GM21381 (cell line): ENCODE results near the gene FAM81A.
A peak's percentile ranks its signal among the peaks of the same experiment; 100 is the strongest.
"Not testable (repeated sequence)": the region's sequence is repeated elsewhere in the genome, so short reads cannot be mapped to it uniquely, and the experiment has no call there.

ENCODE experiments used
- ATAC-seq: cut with Tn5 transposase; IDR thresholded peaks from one replicate; pipeline ENCODE4 v1.9.1; 2021; ENCODE audit warnings: mild to moderate bottlenecking, moderate library complexity; ENCODE audit not compliant: unreplicated experiment

Gene FAM81A

DNA sequence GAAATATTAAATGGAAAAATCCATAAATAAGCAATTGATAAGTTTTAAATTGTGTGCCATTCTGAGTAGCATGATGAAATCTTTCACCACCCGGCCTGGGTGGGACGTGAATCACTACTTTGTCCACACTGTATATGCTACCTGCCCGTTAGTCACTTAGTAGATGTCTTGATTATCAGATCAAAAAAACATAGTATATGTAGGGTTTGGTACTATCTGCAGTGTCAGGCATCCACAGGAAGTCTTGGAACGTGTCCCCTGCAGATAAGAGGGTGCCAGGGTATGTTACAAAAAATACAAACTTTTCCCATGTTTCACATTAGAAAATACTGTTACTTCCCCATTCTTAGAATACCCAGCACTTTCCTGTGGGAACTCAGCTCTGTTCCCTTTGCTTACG lies 35.2 kb downstream of the FAM81A start:
- ATAC-seq = no peak

DNA sequence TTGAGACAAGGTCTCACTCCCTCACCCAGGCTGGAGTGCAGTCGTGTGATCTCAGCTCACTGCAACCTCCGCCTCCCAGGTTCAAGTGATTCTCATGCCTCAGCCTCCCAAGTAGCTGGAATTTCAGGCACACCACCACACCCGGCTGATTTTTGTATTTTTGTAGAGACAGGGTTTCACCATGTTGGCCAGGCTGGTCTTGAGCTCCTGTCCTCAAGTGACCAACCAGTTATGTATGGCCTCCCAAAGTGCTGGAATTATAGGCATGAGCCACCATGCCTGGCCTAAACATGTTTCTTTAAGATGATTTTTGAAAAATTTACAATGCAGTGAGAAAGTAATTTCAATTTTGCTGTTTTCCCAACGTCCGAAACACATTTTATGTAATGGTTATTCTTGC lies 37.2 kb downstream of the FAM81A start:
- ATAC-seq = not testable (repeated sequence)

DNA sequence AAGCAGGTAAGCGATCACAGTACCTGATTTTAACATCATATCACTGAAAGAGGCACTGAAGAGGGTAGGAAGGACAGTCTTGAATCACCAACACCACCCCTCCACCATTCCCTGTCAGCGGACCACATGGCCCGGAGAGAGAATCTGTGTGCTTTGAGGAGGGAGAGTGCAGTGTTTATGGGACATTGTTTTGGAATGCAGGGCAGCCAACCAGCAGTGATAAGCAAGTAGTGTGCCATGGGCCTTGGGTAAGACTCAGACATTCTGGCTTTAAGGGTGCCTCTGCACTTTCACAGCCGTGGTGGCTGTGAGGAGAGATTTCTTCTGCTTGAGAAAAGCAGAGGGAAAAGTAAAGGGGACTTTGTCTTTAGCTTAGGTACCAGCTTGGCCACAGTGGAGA lies 46.4 kb downstream of the FAM81A start:
- no peak for ATAC-seq

DNA sequence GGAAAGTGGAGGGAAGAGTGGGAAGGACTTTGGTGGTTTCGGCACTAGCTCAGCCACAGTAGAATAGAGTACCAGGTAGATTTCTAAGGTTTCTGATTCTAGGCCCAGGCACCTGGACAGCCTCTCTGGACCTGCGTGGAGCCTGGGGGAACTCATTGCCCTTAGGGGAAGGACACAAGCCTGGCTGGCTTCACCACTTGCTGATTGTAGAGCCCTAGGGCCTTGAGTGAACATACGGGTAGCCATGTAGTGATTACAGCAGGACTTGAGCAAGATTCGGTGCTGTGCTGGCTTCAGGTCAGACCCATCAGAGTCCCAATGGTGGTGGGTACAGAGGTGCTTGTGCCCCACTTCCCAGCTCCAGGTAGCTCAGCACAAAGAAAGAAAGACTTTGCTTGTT lies 47.0 kb downstream of the FAM81A start:
- no peak for ATAC-seq

DNA sequence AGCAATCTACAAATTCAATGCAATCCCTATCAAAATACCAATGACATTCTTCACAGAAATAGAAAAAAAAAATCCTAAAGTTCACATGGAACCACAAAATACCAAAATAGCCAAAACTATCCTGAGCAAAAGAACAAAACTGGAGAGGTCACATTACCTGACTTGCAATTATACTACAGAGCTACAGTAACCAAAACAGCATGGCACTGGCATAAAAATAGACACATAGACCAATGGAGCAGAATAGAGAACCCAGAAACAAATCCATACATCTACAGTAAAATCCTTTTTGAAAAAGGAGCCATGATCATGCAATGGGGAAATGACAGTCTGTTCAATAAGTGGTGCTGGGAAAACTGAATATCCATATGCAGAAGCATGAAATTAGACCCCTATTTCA lies 51.5 kb downstream of the FAM81A start:
- ATAC-seq = not testable (repeated sequence)

DNA sequence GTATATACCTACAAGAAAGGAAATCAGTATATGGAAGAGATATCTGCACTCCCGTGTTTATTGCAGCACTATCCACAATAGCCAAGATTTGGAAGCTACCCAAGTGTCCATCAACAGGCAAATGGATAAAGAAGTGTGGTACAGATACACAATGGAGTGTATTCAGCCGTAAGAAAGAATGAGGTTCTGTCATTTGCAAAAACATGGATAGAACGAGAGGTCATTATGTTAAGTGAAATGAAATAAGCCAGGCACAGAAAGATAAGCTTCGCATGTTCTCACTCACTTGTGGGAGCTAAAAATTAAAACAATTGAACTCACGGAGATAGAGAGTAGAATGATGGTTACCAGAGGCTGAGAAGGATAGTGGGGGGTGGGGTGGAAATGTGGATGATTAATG lies 53.1 kb downstream of the FAM81A start:
- ATAC-seq = no peak

DNA sequence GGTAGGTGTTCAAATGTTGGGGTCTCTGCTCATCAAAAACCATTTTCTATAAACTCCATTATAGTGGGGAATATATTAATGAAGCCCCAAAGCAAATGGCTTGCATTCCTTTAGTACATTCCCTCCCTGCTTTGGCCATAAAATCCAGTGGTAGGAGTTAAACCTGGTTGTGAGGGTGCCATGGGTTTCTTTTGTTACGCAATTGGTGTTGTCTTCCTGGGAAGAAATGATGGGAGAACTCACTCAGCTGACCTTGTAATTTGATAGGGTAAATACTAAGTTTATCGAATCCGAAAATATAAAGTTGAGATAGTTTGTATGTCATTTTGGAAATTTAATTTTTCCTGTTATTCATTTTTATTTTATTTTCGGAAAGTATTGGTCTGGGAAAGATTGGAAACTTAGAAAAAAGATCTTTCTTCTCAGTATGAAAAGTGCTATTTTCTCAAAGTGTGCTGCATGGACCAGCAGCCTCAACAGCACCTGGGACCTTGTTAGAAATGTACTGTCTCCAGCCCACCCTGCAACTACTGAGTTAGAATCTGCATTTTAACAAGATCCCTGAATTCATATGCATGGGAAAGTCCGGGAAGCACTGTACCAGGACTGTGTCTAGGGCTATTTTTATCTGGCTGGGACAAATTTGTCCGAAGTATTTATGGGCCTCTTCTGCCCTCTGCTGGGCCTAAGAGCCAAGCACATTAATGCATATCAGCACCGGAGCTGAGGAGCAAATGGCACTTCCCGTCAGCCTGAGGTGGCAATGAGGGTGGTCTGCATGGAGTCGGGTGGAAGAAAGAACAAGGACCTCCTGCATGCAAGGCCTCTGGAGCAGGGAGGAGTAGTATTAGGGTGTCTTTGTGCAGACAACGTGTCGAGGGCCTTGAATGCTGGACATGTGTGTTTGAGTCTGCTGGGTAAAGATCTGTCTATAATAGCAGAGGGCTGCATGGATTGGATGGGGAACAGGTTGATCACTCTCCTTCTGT lies 54.7 kb downstream of the FAM81A start:
- no peak for ATAC-seq

DNA sequence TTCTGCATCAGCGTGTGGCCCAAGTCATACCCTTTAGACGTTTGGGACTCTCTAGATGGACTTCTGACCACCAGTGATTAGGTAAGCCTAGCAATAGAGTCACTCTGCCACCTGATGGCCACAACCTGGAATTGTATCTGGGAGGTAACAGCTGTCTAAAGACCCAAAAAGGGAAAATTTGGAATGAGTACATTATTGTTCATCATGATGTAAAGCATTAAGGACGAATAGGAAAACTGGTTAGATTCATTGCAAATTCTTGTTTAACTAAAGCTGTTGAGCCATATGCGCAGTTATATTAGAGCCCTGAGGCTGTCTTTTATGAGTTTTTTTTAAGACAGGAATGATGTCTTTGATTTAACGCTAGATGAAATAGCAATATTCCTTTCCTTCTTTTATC lies 63.6 kb downstream of the FAM81A start:
- no peak for ATAC-seq

DNA sequence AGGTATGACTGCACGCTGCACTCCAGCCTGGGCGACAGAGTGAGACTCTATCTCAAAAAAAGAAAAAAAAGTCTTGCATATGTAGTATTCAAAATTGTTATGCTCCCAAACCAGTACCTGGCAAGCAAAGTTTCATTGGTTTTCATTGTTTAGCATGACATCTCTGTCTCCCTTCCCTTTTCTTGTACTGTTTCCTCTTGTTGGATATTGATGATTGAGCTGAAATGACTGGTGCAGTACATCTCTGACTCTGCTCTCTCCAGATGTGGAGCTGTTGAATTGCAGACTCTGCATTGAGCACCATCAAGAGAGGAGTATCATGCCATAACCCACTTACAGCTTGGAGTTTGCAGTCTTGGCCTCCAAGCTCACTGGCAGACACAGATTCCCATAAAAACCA lies 77.2 kb downstream of the FAM81A start:
- no peak for ATAC-seq

DNA sequence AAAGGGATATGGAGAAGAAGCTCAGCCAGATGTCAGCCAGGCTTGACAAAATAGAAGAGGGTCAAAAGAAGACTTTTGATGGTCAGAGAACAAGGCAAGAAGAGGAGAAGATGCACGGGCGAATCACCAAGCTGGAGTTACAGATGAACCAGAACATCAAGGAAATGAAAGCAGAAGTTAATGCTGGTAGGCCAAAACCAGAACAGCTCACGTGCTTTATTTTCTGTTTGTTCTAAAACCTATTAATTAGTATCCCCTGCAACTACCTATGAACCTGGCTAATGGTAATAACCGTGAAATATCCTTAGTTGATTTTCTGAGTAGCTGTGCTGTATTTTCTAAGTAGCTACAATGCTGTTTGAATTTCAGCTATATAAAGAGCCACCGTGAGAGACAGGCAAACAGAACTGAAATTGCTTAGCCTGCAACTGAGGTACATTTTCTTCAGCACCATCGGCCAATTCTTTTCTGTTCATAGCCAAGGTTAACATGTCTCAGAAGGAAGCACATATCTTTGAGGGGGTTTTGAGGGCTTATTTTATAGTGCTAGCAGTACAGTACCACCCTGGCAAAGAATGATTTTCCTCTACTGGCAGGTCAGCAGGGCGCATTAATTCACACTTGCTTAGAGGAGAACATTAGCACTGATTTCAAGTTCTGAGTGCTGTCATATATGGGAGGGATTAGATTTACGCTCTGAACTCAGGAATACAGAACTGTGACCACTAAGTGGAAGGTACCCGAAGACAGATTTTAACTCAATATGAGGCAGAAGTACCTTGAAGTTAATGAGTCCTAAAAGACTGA lies 78.9 kb downstream of the FAM81A start:
- ATAC-seq = peak; percentile 50

DNA sequence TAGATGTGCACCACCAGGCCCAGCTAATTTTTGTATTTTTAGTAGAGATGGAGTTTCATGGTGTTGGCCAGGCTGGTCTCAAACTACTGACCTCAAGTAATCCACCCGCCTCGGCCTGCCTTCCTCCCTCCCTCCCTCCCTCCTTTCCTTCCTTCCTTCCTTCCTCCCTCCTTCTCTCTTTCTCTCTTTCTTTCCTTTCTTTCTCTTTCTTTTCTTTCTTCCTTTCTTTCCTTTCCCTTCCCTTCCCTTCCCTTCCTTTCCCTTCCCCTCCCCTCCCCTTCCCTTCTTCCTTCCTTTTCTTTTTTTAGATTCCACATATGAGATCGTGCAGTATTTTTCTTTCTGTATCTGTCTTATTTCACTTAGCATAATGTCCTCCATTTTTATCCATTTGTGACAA lies 81.3 kb downstream of the FAM81A start:
- no peak for ATAC-seq

DNA sequence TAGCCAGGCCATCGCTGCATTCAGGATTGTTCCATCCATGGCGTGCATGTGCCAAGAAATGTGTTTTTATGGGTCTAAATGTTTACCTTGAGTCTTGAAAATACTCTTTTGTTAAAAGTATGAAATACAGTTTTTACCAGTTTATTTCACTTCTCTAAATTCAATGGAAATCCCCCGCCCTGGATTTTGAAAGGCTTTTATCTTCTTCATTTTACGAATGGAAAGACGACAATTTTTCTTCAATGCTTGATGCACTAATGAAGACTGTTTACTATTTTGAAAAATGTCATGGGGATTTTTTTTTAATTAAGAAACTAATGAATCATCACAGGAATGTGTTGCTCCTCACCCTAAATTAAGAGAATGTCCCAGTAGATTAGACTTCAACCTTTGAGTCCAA lies 83.5 kb downstream of the FAM81A start:
- no peak for ATAC-seq

DNA sequence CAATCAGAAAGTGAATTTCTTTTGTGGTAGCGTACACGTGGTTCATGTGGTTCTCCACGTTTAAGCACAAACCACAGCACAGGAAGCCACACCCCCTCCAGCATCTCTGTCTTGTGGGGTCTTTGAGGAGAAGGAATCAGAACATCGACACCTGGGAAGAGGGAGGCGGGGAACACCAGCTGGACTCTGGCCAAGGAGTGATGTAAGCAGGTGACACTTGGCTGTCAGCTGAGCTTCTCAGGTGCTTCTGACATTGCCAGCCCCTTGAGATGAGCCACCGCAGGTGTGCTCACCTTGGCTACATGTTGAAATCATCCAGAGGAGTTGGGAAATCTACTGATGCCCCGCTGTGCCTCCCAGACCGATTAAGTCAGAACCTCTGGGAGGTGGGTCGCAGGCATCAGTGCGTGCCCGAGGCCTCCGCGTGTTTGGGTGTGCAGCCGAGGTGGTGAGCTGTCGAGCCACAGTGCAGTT lies 85.0 kb downstream of the FAM81A start:
- no peak for ATAC-seq

DNA sequence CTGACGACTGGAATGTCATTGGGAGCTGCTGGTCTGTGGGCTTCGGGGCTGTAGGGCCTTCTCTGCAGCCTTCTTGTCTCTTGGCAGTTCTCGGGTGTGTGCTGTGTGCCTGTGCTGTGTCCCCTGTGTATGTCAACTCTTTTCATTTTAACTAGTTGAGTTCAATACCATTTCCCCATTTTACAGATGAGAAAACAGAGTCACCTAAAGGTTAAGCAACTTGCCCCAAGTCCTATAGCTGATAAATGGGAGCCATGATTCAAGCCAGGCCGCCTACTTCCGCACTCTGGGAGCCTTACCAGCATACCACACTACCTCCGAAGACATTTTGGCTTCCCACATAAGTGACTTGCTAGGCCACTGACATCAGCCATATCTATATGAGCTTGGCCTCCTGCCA lies 85.7 kb downstream of the FAM81A start:
- no peak for ATAC-seq

DNA sequence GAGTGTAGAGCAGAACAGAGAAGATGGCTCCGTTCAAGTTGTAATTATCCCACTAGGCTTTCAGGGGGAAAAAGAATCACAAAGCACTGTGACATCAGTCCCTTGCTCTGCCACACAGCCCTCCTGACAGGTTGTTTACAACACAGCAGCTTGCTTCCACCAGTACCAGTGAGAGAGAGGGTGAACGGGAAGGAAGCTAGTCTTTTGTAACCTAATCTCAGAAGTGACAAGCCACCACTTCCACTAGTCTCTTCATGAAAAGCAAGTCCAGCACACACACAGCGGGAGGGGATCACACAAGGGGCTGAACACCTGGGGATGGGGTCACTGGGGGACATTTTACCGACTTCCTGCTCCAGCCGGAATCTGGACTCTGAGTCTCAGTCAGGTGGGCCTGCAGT lies 86.3 kb downstream of the FAM81A start:
- ATAC-seq = no peak

DNA sequence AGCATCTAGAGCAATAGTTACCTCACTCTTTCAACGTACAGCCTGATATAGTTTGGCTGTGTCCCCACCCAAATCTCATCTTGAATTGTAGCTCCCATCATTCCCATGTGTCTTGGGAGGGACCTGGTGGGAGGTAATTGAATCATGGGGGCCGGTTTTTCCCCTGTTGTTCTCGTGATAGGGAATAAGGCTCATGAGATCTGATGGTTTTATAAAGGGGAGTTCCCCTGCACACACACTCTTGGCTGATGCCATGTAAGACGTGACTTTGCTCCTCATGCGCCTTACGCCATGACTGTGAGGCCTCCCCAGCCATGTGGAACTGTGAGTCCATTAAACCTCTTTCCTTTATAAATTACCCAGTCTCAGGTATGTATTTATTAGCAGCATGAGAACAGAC lies 88.5 kb downstream of the FAM81A start:
- ATAC-seq = not testable (repeated sequence)

DNA sequence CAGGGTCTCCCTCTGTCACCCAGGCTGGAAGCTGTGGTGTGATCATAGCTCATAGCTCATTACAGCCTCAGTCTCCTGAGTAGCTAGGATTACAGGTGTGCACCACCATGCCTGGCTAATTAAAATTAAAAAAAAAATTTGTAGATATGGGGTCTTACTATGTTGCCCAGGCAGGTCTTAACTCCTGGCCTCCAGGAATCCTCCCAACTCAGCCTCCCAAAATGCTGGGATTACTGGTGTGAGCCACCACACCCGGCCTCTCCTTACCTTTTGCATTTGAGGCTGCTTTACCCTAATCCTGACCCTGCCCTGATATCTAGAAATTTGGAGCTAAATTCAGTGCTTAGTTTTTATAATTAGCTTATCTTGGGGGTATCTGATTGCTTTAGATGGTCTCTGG lies 90.4 kb downstream of the FAM81A start:
- no peak for ATAC-seq

DNA sequence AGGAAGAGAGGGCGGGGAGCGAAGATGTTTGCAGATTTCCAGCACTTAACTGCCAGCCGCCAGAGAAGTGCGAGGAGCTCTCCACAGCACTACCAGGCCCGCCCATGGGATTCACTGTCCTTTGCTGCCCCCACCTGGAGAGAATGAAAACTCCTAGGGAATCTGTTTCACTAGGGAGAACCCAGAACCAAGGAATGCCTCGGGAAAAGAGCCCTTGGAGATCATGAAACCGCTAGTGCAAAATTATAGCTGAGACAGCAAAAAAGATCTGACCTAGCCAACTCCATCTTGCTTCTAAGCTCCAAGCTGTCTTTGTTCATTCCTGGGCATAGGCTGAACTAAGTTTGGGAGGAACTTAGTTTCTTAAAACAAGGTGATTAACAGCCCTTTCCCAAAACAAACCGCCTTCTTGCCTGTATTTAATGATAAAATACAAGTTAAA lies 91.0 kb downstream of the FAM81A start:
- ATAC-seq = peak; percentile 53

DNA sequence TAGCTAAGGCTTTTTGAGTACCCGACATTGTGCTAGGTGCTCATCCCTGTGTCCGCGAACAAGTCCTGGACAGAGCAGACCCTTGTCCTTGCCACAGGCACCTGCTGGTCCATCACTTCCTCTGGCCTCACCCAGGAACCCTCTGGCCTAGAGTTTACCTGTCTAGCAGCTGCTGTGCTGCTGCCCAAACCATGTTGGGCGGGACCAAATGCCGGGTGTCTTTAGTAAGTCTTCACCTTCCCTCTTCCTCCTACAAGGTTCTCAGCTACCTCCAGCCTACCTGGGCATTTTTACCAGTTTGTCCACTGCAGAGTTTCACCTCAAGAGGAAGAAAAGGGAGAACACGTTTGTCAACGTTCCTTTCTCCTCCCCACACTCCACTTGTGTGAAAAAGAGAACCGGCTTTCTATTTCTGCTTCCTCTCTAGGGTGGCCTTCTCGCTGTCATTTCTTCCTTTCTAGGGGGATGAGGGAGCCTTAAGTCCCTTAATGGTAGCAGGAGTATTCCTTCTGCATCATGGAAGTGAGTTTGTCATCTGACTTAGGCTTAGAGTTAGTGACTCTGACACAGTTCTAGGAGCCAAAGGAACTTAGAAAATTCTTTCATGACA lies 93.2 kb downstream of the FAM81A start:
- no peak for ATAC-seq

DNA sequence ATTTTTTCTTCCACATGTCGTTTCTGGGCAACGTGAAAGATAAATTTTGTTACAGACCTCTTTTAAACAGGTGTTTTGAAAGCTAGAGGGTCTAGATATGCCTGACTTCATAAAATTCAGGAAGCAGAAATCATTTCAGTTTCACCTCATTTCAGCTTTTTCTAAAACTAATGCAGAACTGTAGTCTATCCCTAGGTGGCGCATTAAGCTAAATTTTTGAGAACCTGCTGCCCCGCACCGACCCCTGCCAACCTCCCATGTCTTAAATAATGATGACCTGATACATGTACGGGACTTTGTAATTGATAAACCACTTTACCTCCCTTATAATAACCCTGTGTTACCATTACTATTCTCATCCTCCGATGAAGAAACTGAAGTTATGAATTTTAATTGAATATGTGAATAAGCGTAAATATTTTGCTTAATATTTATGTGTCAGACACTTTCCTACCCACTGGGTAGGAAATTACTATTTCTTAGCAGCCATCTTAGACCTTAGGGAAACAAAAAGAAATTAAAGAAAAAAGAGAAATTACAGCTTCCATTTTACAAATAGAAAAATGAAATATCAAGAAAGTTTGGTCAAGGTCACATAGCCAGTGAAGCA lies 94.9 kb downstream of the FAM81A start:
- ATAC-seq = no peak

DNA sequence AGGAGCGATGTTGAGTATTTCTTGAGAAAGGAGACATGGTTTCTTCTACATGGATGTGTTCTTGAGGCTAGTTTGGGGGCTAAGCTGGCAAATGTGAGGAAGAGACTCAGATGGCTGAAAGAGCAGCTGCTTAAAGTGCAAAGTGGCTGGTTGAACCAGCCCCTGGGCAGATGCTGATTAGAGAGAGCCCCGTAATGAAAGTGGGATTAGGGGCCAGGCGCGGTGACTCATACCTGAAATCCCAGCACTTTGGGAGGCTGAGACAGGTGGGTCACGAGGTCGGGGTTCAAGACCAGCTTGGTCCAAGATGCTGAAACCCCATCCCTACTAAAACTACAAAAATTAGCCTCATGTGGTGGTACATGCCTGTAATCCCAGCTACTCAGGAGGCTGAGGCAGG lies 98.6 kb downstream of the FAM81A start:
- ATAC-seq = no peak
